K562 (cell line): ENCODE results near the gene GBF1. TPM values are rescaled to one million over a fixed set of nuclear protein-coding genes. Genes with fewer than 3 reads are reported as not detected.

ENCODE experiments used
- ATAC-seq: fragments of 200-7000 bp; cut with Tn5 transposase; 3 replicates; pipeline ENCODE4 v1.9.1; 2020; ENCODE audit warnings: moderate library complexity
- BruUV-seq: library from RNA; stranded (reverse); fragments of 400-500 nt; replicated peaks from 2 replicates; lab custom pipeline; 2021; lab: Mats Ljungman, UMichigan
- CTCF ChIA-PET: fragments of 300-600 bp; formaldehyde crosslinking; extraction: SDS; loops from one replicate; lab custom pipeline; 2021; ENCODE audit warnings: low intra/inter-chr PET ratio; lab: Yijun Ruan, JAX
- POLR2A ChIA-PET: fragments of 300-600, 350-650 bp; sonication (Branson Sonifier 250); formaldehyde crosslinking; extraction: SDS; loops from one replicate; lab custom pipeline; 2021; ENCODE audit warnings: antibody characterized with exemption, inconsistent platforms; lab: Yijun Ruan, JAX
- DNase-seq, 4 experiments: peaks; one replicate each; pipeline versions ENCODE4 v3.0.0 to v3.0.0-alpha.2; 2011 to 2018; ENCODE audit warnings: low spot score in 3 of 4, mixed read lengths in 3 of 4; ENCODE audit errors: extremely low read depth in 1 of 4
- FAIRE-seq: peaks from 2 replicates; lab custom pipeline; 2011; peaks lifted over from hg19 to GRCh38; lab: Jason Lieb, UNC
- H2AFZ ChIP-seq: 2 replicates; pipeline ENCODE4 v1.6.0; 2011; ENCODE audit warnings: low read depth, low read length, control low read depth, inconsistent platforms
- H3K27ac ChIP-seq: fragments of 200-600 bp; 3 replicates; pipeline ENCODE4 v1.8.0; 2011; ENCODE audit warnings: low read depth, mild to moderate bottlenecking, control low read depth, inconsistent platforms, low read length, moderate library complexity, mixed read lengths; ENCODE audit errors: extremely low read depth
- H3K27me3 ChIP-seq, 2 experiments: fragments of 300-600 bp in 1 of 2; 2 replicates in 1 of 2; 3 replicates in 1 of 2; pipeline versions ENCODE4 v1.6.0 to v1.8.0; 2011; ENCODE audit warnings: inconsistent platforms in 2 of 2, low read length in 2 of 2, mild to moderate bottlenecking in 1 of 2, mixed read lengths in 1 of 2, moderate library complexity in 1 of 2; ENCODE audit not compliant: control insufficient read depth in 2 of 2, insufficient read depth in 2 of 2
- H3K36me3 ChIP-seq: fragments of 300-600 bp; 3 replicates; pipeline ENCODE4 v1.8.0; 2011; ENCODE audit warnings: mild to moderate bottlenecking, low read length, inconsistent platforms; ENCODE audit not compliant: control insufficient read depth, insufficient read depth
- H3K4me1 ChIP-seq, 2 experiments: fragments of 200-600 bp in 1 of 2; replicated peaks in 1 of 2; 2 replicates in 1 of 2; 3 replicates in 1 of 2; pipeline versions ENCODE4 v1.5.1 to v1.8.0; 2011; ENCODE audit warnings: inconsistent platforms in 2 of 2, low read length in 2 of 2, mild to moderate bottlenecking in 1 of 2, mixed read lengths in 1 of 2, moderate library complexity in 1 of 2; ENCODE audit not compliant: control insufficient read depth in 2 of 2, insufficient read depth in 2 of 2
- H3K4me2 ChIP-seq: 2 replicates; pipeline ENCODE4 v1.6.1; 2011; ENCODE audit warnings: low read length, control low read depth, inconsistent platforms, mixed read lengths; ENCODE audit not compliant: insufficient read depth
- H3K4me3 ChIP-seq: fragments of 200-600 bp; sonication (generic), shearing (Covaris generic); 2 replicates; pipeline ENCODE4 v1.5.1; 2016; ENCODE audit warnings: control low read depth, inconsistent platforms
- H3K79me2 ChIP-seq: fragments of 200-600 bp; 3 replicates; pipeline ENCODE4 v1.8.0; 2011; ENCODE audit warnings: low read length, inconsistent platforms; ENCODE audit not compliant: control insufficient read depth, insufficient read depth
- H3K9ac ChIP-seq, 2 experiments: 2 replicates each; pipeline versions ENCODE4 v1.6.0 to v1.6.1; 2011; ENCODE audit warnings: low read depth in 2 of 2, low read length in 2 of 2, control low read depth in 1 of 2, inconsistent platforms in 1 of 2, mild to moderate bottlenecking in 1 of 2, mixed read lengths in 1 of 2; ENCODE audit not compliant: insufficient read depth in 1 of 2
- H3K9me1 ChIP-seq: one replicate; pipeline ENCODE4 v1.6.0; 2011; ENCODE audit warnings: inconsistent platforms, mild to moderate bottlenecking, low read length, moderate library complexity; ENCODE audit not compliant: control insufficient read depth, insufficient read depth
- H3K9me3 ChIP-seq: replicated peaks from 2 replicates; pipeline ENCODE4 v1.5.1; 2011; ENCODE audit warnings: low read depth, low read length, inconsistent platforms; ENCODE audit not compliant: control insufficient read depth, insufficient read depth
- H4K20me1 ChIP-seq: replicated peaks from 2 replicates; pipeline ENCODE4 v1.6.1; 2011; ENCODE audit warnings: low read length, inconsistent platforms, mixed read lengths; ENCODE audit not compliant: control insufficient read depth, insufficient read depth
- EP400 ChIP-seq: fragments of 450-650 bp; IDR thresholded peaks from 2 replicates; pipeline ENCODE4 v1.6.1; 2017; ENCODE audit warnings: antibody characterized with exemption, mild to moderate bottlenecking, moderate library complexity
- JUND ChIP-seq, 2 experiments: IDR thresholded peaks; 2 replicates in 1 of 2; 3 replicates in 1 of 2; pipeline ENCODE4 v1.6.1; 2011; ENCODE audit warnings: borderline replicate concordance in 2 of 2, low read depth in 2 of 2, low read length in 2 of 2, improper control_type of control experiment in 1 of 2, missing biosample characterization in 1 of 2, missing genetic modification characterization in 1 of 2, missing genetic modification reagents in 1 of 2
- KLF1 ChIP-seq: fragments of 450-650 bp; IDR thresholded peaks from 2 replicates; pipeline ENCODE4 v1.6.1; 2016; ENCODE audit warnings: missing genetic modification characterization, missing compliant biosample characterization
- POLR2B ChIP-seq: fragments of 450-650 bp; IDR thresholded peaks from 2 replicates; pipeline ENCODE4 v1.6.1; 2018; ENCODE audit warnings: low read depth; ENCODE audit not compliant: partially characterized antibody
- ZC3H4 ChIP-seq: sonication (generic); formaldehyde crosslinking; IDR thresholded peaks from 2 replicates; pipeline ENCODE4 v1.9.0; 2021; ENCODE audit warnings: missing genetic modification reagents, borderline replicate concordance
- ZSCAN32 ChIP-seq: fragments of 450-650 bp; formaldehyde crosslinking; IDR thresholded peaks from 2 replicates; pipeline ENCODE4 v1.4.0; 2020; ENCODE audit warnings: mild to moderate bottlenecking, moderate library complexity
- WGBS: fragments of 100-300 bp; shearing (Covaris generic); methylation state at CpG from one replicate; pipeline ENCODE4 v1.1.6; 2016; ENCODE audit warnings: low coverage, mixed read lengths; ENCODE audit not compliant: insufficient coverage; ENCODE audit errors: missing lambda C conversion rate; 5-methylcytosine and 5-hydroxymethylcytosine counted together
- in situ Hi-C: fragments of 300-500 bp; cut with MboI; formaldehyde crosslinking; loops from 4 replicates; pipeline ENCODE4 v1.15.0; 2018; ENCODE audit warnings: inconsistent platforms, mixed read lengths
- intact Hi-C: fragments of 100-400 bp; cut with micrococcal nuclease; formaldehyde crosslinking; loops from 2 replicates; pipeline ENCODE4 v1.14.2; 2022
- polyA plus RNA-seq, 8 experiments: library from polyadenylated mRNA; depleted of rRNA in 4 of 8; stranded (reverse) in 5 of 8; unstranded in 3 of 8; fragments of >200 nt; fragmentation: Nextera tagmentation in 2 of 8; fragmentation: Illumina TruSeq in 1 of 8; extraction: Ambion mirVana in 2 of 8; extraction: Trizol in 1 of 8; gene quantifications; 2 replicates each; pipeline versions ENCODE4 v1.2.1 to v1.2.3, GENCODE V29; 2011 to 2014; ENCODE audit warnings: inconsistent platforms in 1 of 8, missing spikeins in 1 of 8
- total RNA-seq, 7 experiments: library from RNA; depleted of rRNA in 6 of 7; stranded (reverse); fragments of >200 nt in 6 of 7; fragmentation: Illumina TruSeq in 2 of 7; extraction: Trizol in 2 of 7; gene quantifications; 2 replicates each; pipeline versions ENCODE4 v1.2.1 to v1.2.3, GENCODE V29; 2011 to 2021; ENCODE audit warnings: low replicate concordance in 1 of 7

Gene GBF1
- total and polyA plus RNA-seq, 9 of the 15 experiments (the other 6 are each of a cell fraction or from before 2014, with no cell fraction given), result 0.69 to 28.0 (median 10.3) TPM

DNA sequence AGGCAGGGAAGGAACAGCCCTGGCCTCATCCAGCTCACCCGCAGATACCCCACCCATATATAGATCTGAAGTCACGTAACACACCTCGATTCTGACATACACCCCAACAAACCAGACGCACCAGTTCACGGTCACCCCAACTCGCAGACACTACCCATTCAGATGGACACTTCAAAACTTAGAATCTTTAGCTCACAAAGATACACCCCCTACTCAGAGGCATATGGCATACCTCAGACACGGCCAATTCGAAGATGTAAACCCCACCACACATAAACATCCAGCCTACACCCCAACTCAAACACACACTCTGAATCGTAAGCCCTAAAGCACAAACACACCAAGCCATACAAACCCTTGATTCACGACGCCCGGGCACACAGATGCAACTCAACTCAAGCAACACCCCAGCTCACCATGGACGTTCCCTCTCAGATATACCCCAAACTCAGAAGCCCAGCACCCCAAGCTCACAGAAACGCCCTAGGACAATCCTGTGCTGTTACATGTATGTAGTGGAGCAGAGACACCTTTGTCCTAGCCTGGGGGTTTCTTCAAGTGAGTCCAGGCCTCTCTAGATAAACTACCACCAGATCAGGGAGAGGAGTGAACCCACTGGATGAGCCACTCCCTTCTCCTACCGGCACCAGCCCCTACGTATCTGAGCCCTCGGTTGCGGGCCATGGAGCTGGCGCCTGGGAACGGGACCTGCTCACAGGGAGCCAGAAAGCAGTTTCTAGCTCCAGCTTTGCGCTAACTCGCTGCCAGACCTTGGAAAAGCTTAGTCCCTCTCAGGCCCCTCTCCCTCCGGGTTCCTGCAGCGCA is 164.5 kb downstream of the GBF1 start:
- no peaks in the 10 kb centered on the region for H4K20me1 ChIP-seq
- no peak overlapping the region for H3K4me3 ChIP-seq
- CTCF ChIA-PET, result interaction anchor here (0.6 kb wide), 1 partner anchor 14 kb away, joined by 4 read pairs; no protein-coding TSS in a partner anchor
- no peak for ATAC-seq
- H3K79me2 ChIP-seq, result no peaks in the 10 kb centered on the region
- POLR2A ChIA-PET, result interaction anchor here (1.0 kb wide), 1 partner anchor 11 kb away, joined by 3 read pairs; no protein-coding TSS in a partner anchor
- no peak for DNase-seq
- no peaks in the 10 kb centered on the region for H3K9me3 ChIP-seq
- peaks cover 0 to 35% of the 10 kb centered on the region in 2 experiments; a peak in 3 of 5 replicates for H3K4me1 ChIP-seq
- H3K9me1 ChIP-seq, result no peaks in the 10 kb centered on the region
- no peak for FAIRE-seq
- no peak overlapping the region for H3K27ac ChIP-seq
- no peaks in the 10 kb centered on the region for H3K36me3 ChIP-seq
- H2AFZ ChIP-seq, result 0 out of 2 replicates have a peak overlapping the region, but pooled peaks have one; percentile 24
- H3K27me3 ChIP-seq, result peaks cover 10 to 49% of the 10 kb centered on the region in 2 experiments; a peak in 3 of 5 replicates
- H3K9ac ChIP-seq, result no peak overlapping the region; a peak in 1 of 4 replicates
- no TSS peak for BruUV-seq
- intact Hi-C loops, result no loop called here
- H3K4me2 ChIP-seq, result no peak overlapping the region
- in situ Hi-C loops, result no loop called here
- 41% methylated on average over 18 of the region's 24 CpGs for WGBS
- no peak for TF ChIP-seq EP400
- TF ChIP-seq JUND (IDR thresholded peaks at IDR 0.05; ENCODE audit: borderline replicate concordance, low read depth, low read length), result no peak
- TF ChIP-seq JUND (tag; IDR thresholded peaks at IDR 0.05; ENCODE audit: borderline replicate concordance, low read depth, low read length), result no peak
- TF ChIP-seq ZC3H4 (CRISPR knock-in tag), result no peak
- TF ChIP-seq POLR2B, result no peak
- no peak for TF ChIP-seq ZSCAN32 (CRISPR knock-in tag)
- no peak for TF ChIP-seq KLF1 (tag)
- TF ChIP-seq, all 486 proteins: peak for 0
